GM12878 (cell line): ENCODE results near the gene HMOX1. TPM values are rescaled to one million over a fixed set of nuclear protein-coding genes. Genes with fewer than 3 reads are reported as not detected.

ENCODE experiments used
- ATAC-seq: fragments of 200-7000 bp; cut with Tn5 transposase; 3 replicates; pipeline ENCODE4 v1.9.1; 2020; ENCODE audit warnings: mild to moderate bottlenecking, moderate library complexity
- BruUV-seq: library from RNA; stranded (reverse); fragments of 400-500 nt; replicated peaks from 2 replicates; lab custom pipeline; 2021; lab: Mats Ljungman, UMichigan
- CTCF ChIA-PET: fragments of 300-600 bp; sonication (Branson Sonifier 250); formaldehyde crosslinking; extraction: SDS; loops from one replicate; lab custom pipeline; 2021; ENCODE audit warnings: inconsistent platforms; lab: Yijun Ruan, JAX
- POLR2A ChIA-PET: fragments of 350-600 bp; formaldehyde crosslinking; extraction: SDS; loops from one replicate; lab custom pipeline; 2021; ENCODE audit warnings: inconsistent platforms; lab: Charles Lee
- RAD21 ChIA-PET: fragments of 300-600 bp; sonication (Branson Sonifier 250); formaldehyde crosslinking; loops from one replicate; lab custom pipeline; 2023; ENCODE audit warnings: antibody characterized with exemption; ENCODE audit not compliant: unreplicated experiment; lab: Charles Lee
- SMC1A ChIA-PET: fragments of 300-600 bp; sonication (Branson Sonifier 250); formaldehyde crosslinking; loops from one replicate; lab custom pipeline; 2023; ENCODE audit not compliant: unreplicated experiment, uncharacterized antibody; lab: Charles Lee
- DNase-seq: peaks from one replicate; pipeline ENCODE4 v3.0.0-alpha.2; 2011; ENCODE audit warnings: low read depth, low spot score
- FAIRE-seq: peaks from 3 replicates; lab custom pipeline; 2011; peaks lifted over from hg19 to GRCh38; lab: Jason Lieb, UNC
- H2AFZ ChIP-seq: 2 replicates; pipeline ENCODE4 v1.6.0; 2011; ENCODE audit warnings: low read depth, low read length, control low read depth; ENCODE audit not compliant: control insufficient read depth
- H3K27ac ChIP-seq: 2 replicates; pipeline ENCODE4 v1.5.1; 2011; ENCODE audit warnings: control low read depth; ENCODE audit not compliant: control insufficient read depth, insufficient read depth
- H3K27me3 ChIP-seq, 2 experiments: replicated peaks in 1 of 2; 2 replicates each; pipeline versions ENCODE4 v1.6.0 to v1.6.1; 2011; ENCODE audit warnings: low read length in 1 of 2; ENCODE audit not compliant: control insufficient read depth in 2 of 2, insufficient read depth in 2 of 2
- H3K36me3 ChIP-seq, 2 experiments: 2 replicates each; pipeline ENCODE4 v1.5.1; 2011; ENCODE audit warnings: low read length in 1 of 2; ENCODE audit not compliant: control insufficient read depth in 2 of 2, insufficient read depth in 2 of 2
- H3K4me1 ChIP-seq: 2 replicates; pipeline ENCODE4 v1.6.1; 2011; ENCODE audit warnings: mild to moderate bottlenecking, low read length, moderate library complexity, mixed read lengths; ENCODE audit not compliant: control insufficient read depth, insufficient read depth
- H3K4me2 ChIP-seq: 2 replicates; pipeline ENCODE4 v1.6.0; 2011; ENCODE audit warnings: control low read depth; ENCODE audit not compliant: control insufficient read depth, insufficient read depth
- H3K4me3 ChIP-seq: fragments of 200-600 bp; sonication (generic); 2 replicates; pipeline ENCODE4 v1.5.1; 2016
- H3K79me2 ChIP-seq: 2 replicates; pipeline ENCODE4 v1.6.0; 2011; ENCODE audit warnings: low read length; ENCODE audit not compliant: control insufficient read depth, insufficient read depth
- H3K9ac ChIP-seq: 2 replicates; pipeline ENCODE4 v1.8.0; 2011; ENCODE audit warnings: low read length, control low read depth, mixed read lengths; ENCODE audit not compliant: control insufficient read depth, insufficient read depth
- H3K9me3 ChIP-seq: replicated peaks from 3 replicates; pipeline ENCODE4 v1.5.1; 2011; ENCODE audit warnings: mild to moderate bottlenecking, low read length; ENCODE audit not compliant: control insufficient read depth, insufficient read depth
- H4K20me1 ChIP-seq: 2 replicates; pipeline ENCODE4 v1.6.0; 2011; ENCODE audit not compliant: control insufficient read depth, insufficient read depth
- CBX5 ChIP-seq: sonication (generic); IDR thresholded peaks from 2 replicates; pipeline ENCODE4 v1.6.1; 2016; ENCODE audit warnings: low read depth, moderate library complexity, mild to moderate bottlenecking, inconsistent platforms
- CEBPZ ChIP-seq: fragments of 150-350 bp; IDR thresholded peaks from 2 replicates; pipeline ENCODE4 v1.6.1; 2016; ENCODE audit warnings: low read depth, low read length
- E2F8 ChIP-seq: fragments of 450-650 bp; IDR thresholded peaks from 2 replicates; pipeline ENCODE4 v1.6.1; 2018; ENCODE audit warnings: mild to moderate bottlenecking, low read depth, moderate library complexity; ENCODE audit not compliant: partially characterized antibody
- EGR1 ChIP-seq, 2 experiments: IDR thresholded peaks; 1 replicate in 1 of 2; 2 replicates in 1 of 2; pipeline ENCODE4 v1.6.1; 2011 to 2012; ENCODE audit warnings: low read depth in 2 of 2, low read length in 2 of 2, borderline replicate concordance in 1 of 2, mild to moderate bottlenecking in 1 of 2, moderate library complexity in 1 of 2
- EZH2 ChIP-seq: IDR thresholded peaks from 2 replicates; pipeline ENCODE4 v1.6.1; 2012; ENCODE audit warnings: low read depth, mild to moderate bottlenecking, control low read depth, inconsistent platforms, low read length, borderline replicate concordance; ENCODE audit not compliant: control insufficient read depth
- FOXK2 ChIP-seq: fragments of 450-650 bp; IDR thresholded peaks from 2 replicates; pipeline ENCODE4 v1.6.1; 2017; ENCODE audit warnings: mild to moderate bottlenecking, moderate library complexity
- NFXL1 ChIP-seq: fragments of 450-650 bp; IDR thresholded peaks from 2 replicates; pipeline ENCODE4 v1.6.1; 2017; ENCODE audit warnings: antibody characterized with exemption, mild to moderate bottlenecking, borderline replicate concordance
- PML ChIP-seq: IDR thresholded peaks from 2 replicates; pipeline ENCODE4 v1.6.1; 2012; ENCODE audit warnings: low read length, inconsistent platforms
- REST ChIP-seq: IDR thresholded peaks from 2 replicates; pipeline ENCODE4 v1.6.1; 2012; ENCODE audit warnings: mild to moderate bottlenecking, low read depth, low read length
- RFX5 ChIP-seq: IDR thresholded peaks from 2 replicates; pipeline ENCODE4 v1.6.1; 2011; ENCODE audit warnings: low read depth, low read length, improper control_type of control experiment
- TBL1XR1 ChIP-seq: IDR thresholded peaks from 2 replicates; pipeline ENCODE4 v1.6.1; 2012; ENCODE audit warnings: low read depth, low read length, improper control_type of control experiment
- ZNF217 ChIP-seq: fragments of 450-650 bp; IDR thresholded peaks from 2 replicates; pipeline ENCODE4 v1.6.1; 2017; ENCODE audit warnings: antibody characterized with exemption, mild to moderate bottlenecking
- ZNF622 ChIP-seq: fragments of 450-650 bp; IDR thresholded peaks from 2 replicates; pipeline ENCODE4 v1.6.1; 2017; ENCODE audit warnings: mild to moderate bottlenecking, inconsistent platforms
- ZZZ3 ChIP-seq: IDR thresholded peaks from 2 replicates; pipeline ENCODE4 v1.6.1; 2011; ENCODE audit warnings: low read depth; ENCODE audit not compliant: control insufficient read depth, insufficient read length
- WGBS: methylation state at CpG from one replicate; pipeline ENCODE4 v1.1.6; 2016; ENCODE audit warnings: low lambda C conversion rate; ENCODE audit not compliant: insufficient replicate concordance, insufficient coverage; ENCODE audit errors: missing lambda C conversion rate; 5-methylcytosine and 5-hydroxymethylcytosine counted together
- in situ Hi-C: fragments of 300-500 bp; cut with MboI; formaldehyde crosslinking; loops from 9 replicates; pipeline ENCODE4 v1.14.3; 2018; ENCODE audit warnings: mixed read lengths
- intact Hi-C: fragments of 100-400 bp; cut with micrococcal nuclease; formaldehyde crosslinking; loops from one replicate; pipeline ENCODE4 v1.14.2; 2022; ENCODE audit not compliant: unreplicated experiment
- polyA plus RNA-seq, 11 experiments: library from polyadenylated mRNA; depleted of rRNA in 4 of 11; unstranded in 6 of 11; stranded (reverse) in 5 of 11; fragments of >200 nt; fragmentation: Nextera tagmentation in 4 of 11; fragmentation: Illumina TruSeq in 1 of 11; extraction: Ambion mirVana in 4 of 11; extraction: Trizol in 1 of 11; gene quantifications; 1 replicate in 1 of 11; 2 replicates in 10 of 11; pipeline versions ENCODE4 v1.2.1 to v1.2.3, GENCODE V29; 2011 to 2016; ENCODE audit warnings: inconsistent platforms in 2 of 11, missing spikeins in 2 of 11, low read depth in 1 of 11
- total RNA-seq, 4 experiments: library from RNA; depleted of rRNA in 3 of 4; stranded (reverse); fragments of >200 nt in 3 of 4; fragmentation: Illumina TruSeq in 1 of 4; extraction: Trizol in 1 of 4; gene quantifications; 2 replicates each; pipeline versions ENCODE4 v1.2.1 to v1.2.3, GENCODE V29; 2013 to 2021

Gene HMOX1
- total and polyA plus RNA-seq, 10 of the 15 experiments (the other 5 are each of a cell fraction or from before 2014, with no cell fraction given) = 1.5 to 36.7 (median 18.8) TPM

GRCh38 chr22:35345808-35346505 lies 34.9 kb upstream of the HMOX1 start:
- CTCF ChIA-PET = interaction anchor here (0.7 kb wide), 1 partner anchor 65 kb away, joined by 3 read pairs; no protein-coding TSS in a partner anchor
- TF ChIP-seq E2F8 (no peak), NFXL1 (no peak), CBX5 (no peak), CEBPZ (no peak), FOXK2 (no peak), ZZZ3 (no peak), PML (no peak), EZH2 (no peak), ZNF217 (no peak), ZNF622 (no peak), TBL1XR1 (no peak), RFX5 (no peak), REST (no peak), EGR1 (IDR thresholded peaks at IDR 0.05; ENCODE audit: borderline replicate concordance in 1 of 2, low read depth in 2 of 2, low read length in 2 of 2) (no peak)

More at GRCh38 chr22:35345808-35346505, 34.9 kb upstream of the HMOX1 start:
- no peak for FAIRE-seq
- no peak overlapping the region for H3K4me2 ChIP-seq
- H2AFZ ChIP-seq = no peak overlapping the region
- no peaks in the 10 kb centered on the region for H4K20me1 ChIP-seq
- in situ Hi-C loops (no loop called here), intact Hi-C loops (no loop called here)
- H3K27ac ChIP-seq = no peak overlapping the region
- H3K9ac ChIP-seq = no peak overlapping the region
- peaks cover 15% of the 10 kb centered on the region for H3K4me1 ChIP-seq
- ChIA-PET SMC1A (interaction anchor here (2.0 kb wide), 1 partner anchor 237 kb away, joined by 8 read pairs; no protein-coding TSS in a partner anchor), POLR2A (interaction anchor here (0.6 kb wide), 1 partner anchor 15 kb away, joined by 5 read pairs; no protein-coding TSS in a partner anchor), RAD21 (interaction anchor here (1.5 kb wide), 1 partner anchor 84 kb away, joined by 3 read pairs; no protein-coding TSS in a partner anchor)
- no TSS peak for BruUV-seq
- peaks cover 2% of the 10 kb centered on the region; the same call in 1 of the 3 replicates for H3K9me3 ChIP-seq
- WGBS = 79% methylated on average over 11 of the region's 11 CpGs
- H3K4me3 ChIP-seq = no peak overlapping the region
- DNase-seq = no peak
- H3K79me2 ChIP-seq = no peaks in the 10 kb centered on the region
- H3K36me3 ChIP-seq = peaks cover 5 to 13% of the 10 kb centered on the region in 2 experiments; a peak in 2 of 4 replicates
- no peaks in the 10 kb centered on the region for H3K27me3 ChIP-seq
- ATAC-seq = no peak
